Kidney glomerular epithelial cell (primary cell): ENCODE measurements around the gene NME7.
A peak's percentile ranks its signal among the peaks of the same experiment; 100 is the strongest.
"Not testable (repeated sequence)": the region's sequence is repeated elsewhere in the genome, so short reads cannot be mapped to it uniquely, and the experiment has no call there.

Experiments
- DNase-seq: peaks from one replicate; lab custom pipeline; 2025; lab: John Stamatoyannopoulos, UW

The NME7 gene

GRCh38 chr1:169305948-169306347, 61.6 kb downstream of the NME7 start:
- DNase-seq = no peak

GRCh38 chr1:169305356-169305755, 62.2 kb downstream of the NME7 start:
- no peak for DNase-seq

- DNase-seq = no peak
Measured at GRCh38 chr1:169300854-169301253, 66.7 kb downstream of the NME7 start.

GRCh38 chr1:169298441-169298840, 69.2 kb downstream of the NME7 start:
- DNase-seq = no peak

GRCh38 chr1:169295846-169296245, 71.8 kb downstream of the NME7 start:
- no peak for DNase-seq

GRCh38 chr1:169295425-169295824, 72.2 kb downstream of the NME7 start:
- DNase-seq = no peak

GRCh38 chr1:169289016-169289415, 78.6 kb downstream of the NME7 start:
- peak; percentile 37 for DNase-seq

GRCh38 chr1:169288011-169288414, 79.6 kb downstream of the NME7 start:
- DNase-seq = peak; percentile 70

GRCh38 chr1:169287280-169287679, 80.3 kb downstream of the NME7 start:
- peak; percentile 12 for DNase-seq

GRCh38 chr1:169281562-169281961, 86.0 kb downstream of the NME7 start:
- DNase-seq = not testable (repeated sequence)

- DNase-seq = no peak
Measured at GRCh38 chr1:169271098-169271497, 96.5 kb downstream of the NME7 start.

GRCh38 chr1:169266133-169266532, 101.5 kb downstream of the NME7 start:
- no peak for DNase-seq

GRCh38 chr1:169263059-169263458, 104.5 kb downstream of the NME7 start:
- no peak for DNase-seq

GRCh38 chr1:169261884-169262283, 105.7 kb downstream of the NME7 start:
- no peak for DNase-seq

- DNase-seq = no peak
Measured at GRCh38 chr1:169260478-169261151, 107.0 kb downstream of the NME7 start.

GRCh38 chr1:169259816-169260215, 107.8 kb downstream of the NME7 start:
- DNase-seq = no peak

GRCh38 chr1:169250795-169251194, 116.8 kb downstream of the NME7 start:
- DNase-seq = no peak

- DNase-seq = no peak
Measured at GRCh38 chr1:169250022-169250421, 117.6 kb downstream of the NME7 start.

- no peak for DNase-seq
Measured at GRCh38 chr1:169249611-169250010, 118.0 kb downstream of the NME7 start.

- no peak for DNase-seq
Measured at GRCh38 chr1:169245706-169246105, 121.9 kb downstream of the NME7 start.

- DNase-seq = no peak
Measured at GRCh38 chr1:169240449-169241232, 127.0 kb downstream of the NME7 start.

GRCh38 chr1:169236880-169237279, 130.7 kb downstream of the NME7 start:
- no peak for DNase-seq

- DNase-seq = no peak
Measured at GRCh38 chr1:169236143-169236542, 131.5 kb downstream of the NME7 start.

GRCh38 chr1:169235568-169235967, 132.0 kb downstream of the NME7 start:
- DNase-seq = no peak
